GM19372 (cell line): ENCODE results near the gene PDCD1LG2.
"Not testable (repeated sequence)": the region's sequence is repeated elsewhere in the genome, so short reads cannot be mapped to it uniquely, and the experiment has no call there.

ENCODE experiments used
- ATAC-seq: cut with Tn5 transposase; IDR thresholded peaks from one replicate; pipeline ENCODE4 v1.9.1; 2021; ENCODE audit warnings: mild to moderate bottlenecking, low read depth, moderate library complexity; ENCODE audit not compliant: unreplicated experiment

PDCD1LG2 gene

GRCh38 chr9:5492965-5493678 is 17.2 kb upstream of the PDCD1LG2 start:
- ATAC-seq, result no peak

- peak; percentile 80 for ATAC-seq
Measured at GRCh38 chr9:5493679-5494511, 16.4 kb upstream of the PDCD1LG2 start.

- not testable (repeated sequence) for ATAC-seq
Measured at GRCh38 chr9:5494765-5495164, 15.6 kb upstream of the PDCD1LG2 start.

- ATAC-seq, result no peak
Measured at GRCh38 chr9:5499157-5499556, 11.2 kb upstream of the PDCD1LG2 start.

GRCh38 chr9:5499889-5500398 is 10.4 kb upstream of the PDCD1LG2 start:
- no peak for ATAC-seq

GRCh38 chr9:5500441-5501235 is 9.7 kb upstream of the PDCD1LG2 start:
- ATAC-seq, result no peak

GRCh38 chr9:5502553-5502952 is 7.8 kb upstream of the PDCD1LG2 start:
- no peak for ATAC-seq

GRCh38 chr9:5509573-5509972 is 758 bp upstream of the PDCD1LG2 start:
- ATAC-seq, result no peak

- no peak for ATAC-seq
Measured at GRCh38 chr9:5510989-5511388, 658 bp downstream of the PDCD1LG2 start.

GRCh38 chr9:5511476-5511875 is 1.1 kb downstream of the PDCD1LG2 start:
- no peak for ATAC-seq

- ATAC-seq, result no peak
Measured at GRCh38 chr9:5511935-5512580, 1.7 kb downstream of the PDCD1LG2 start.

GRCh38 chr9:5512658-5513452 is 2.5 kb downstream of the PDCD1LG2 start:
- no peak for ATAC-seq

GRCh38 chr9:5513966-5514616 is 3.8 kb downstream of the PDCD1LG2 start:
- no peak for ATAC-seq

- no peak for ATAC-seq
Measured at GRCh38 chr9:5514617-5515260, 4.4 kb downstream of the PDCD1LG2 start.

- no peak for ATAC-seq
Measured at GRCh38 chr9:5515261-5515650, 4.9 kb downstream of the PDCD1LG2 start.

- ATAC-seq, result no peak
Measured at GRCh38 chr9:5516453-5517220, 6.3 kb downstream of the PDCD1LG2 start.

- peak; percentile 72 for ATAC-seq
Measured at GRCh38 chr9:5518171-5518936, 8.0 kb downstream of the PDCD1LG2 start.
